HG02642 (cell line): ENCODE data around the gene LILRB2.
A peak's percentile ranks its signal among the peaks of the same experiment; 100 is the strongest.
"Not testable (repeated sequence)": the region's sequence is repeated elsewhere in the genome, so short reads cannot be mapped to it uniquely, and the experiment has no call there.

Experiments
- ATAC-seq: cut with Tn5 transposase; IDR thresholded peaks from one replicate; pipeline ENCODE4 v1.9.1; 2021; ENCODE audit warnings: mild to moderate bottlenecking; ENCODE audit not compliant: unreplicated experiment, poor library complexity

LILRB2 gene

GRCh38 chr19:54245936-54246335 lies 35.0 kb downstream of the LILRB2 start:
- ATAC-seq: no peak

GRCh38 chr19:54243809-54244208 lies 37.1 kb downstream of the LILRB2 start:
- not testable (repeated sequence) for ATAC-seq

- not testable (repeated sequence) for ATAC-seq
These were observed 38.3 kb downstream of the LILRB2 start, which contains the start of gene LILRA6 for GRCh38 chr19:54242646-54243045. Gene LILRA6 (minus strand): TSS chr19:54242790.

GRCh38 chr19:54242234-54242633 lies 38.7 kb downstream of the LILRB2 start:
- ATAC-seq: not testable (repeated sequence)

GRCh38 chr19:54240372-54241336 lies 40.3 kb downstream of the LILRB2 start:
- ATAC-seq: not testable (repeated sequence)

- ATAC-seq: not testable (repeated sequence)
These were observed 41.2 kb downstream of the LILRB2 start for GRCh38 chr19:54239491-54240371.

- no peak for ATAC-seq
These were observed 47.0 kb downstream of the LILRB2 start for GRCh38 chr19:54233941-54234340.

GRCh38 chr19:54231077-54231931 lies 49.6 kb downstream of the LILRB2 start:
- ATAC-seq: peak; percentile 78

- ATAC-seq: no peak
These were observed 50.9 kb downstream of the LILRB2 start for GRCh38 chr19:54230031-54230430.

GRCh38 chr19:54229146-54229545 lies 51.8 kb downstream of the LILRB2 start:
- ATAC-seq: no peak

- ATAC-seq: not testable (repeated sequence)
These were observed 56.3 kb downstream of the LILRB2 start for GRCh38 chr19:54224619-54225018.

GRCh38 chr19:54223937-54224281 lies 57.0 kb downstream of the LILRB2 start:
- ATAC-seq: not testable (repeated sequence)
